Right cardiac atrium (tissue), 5 donors: ENCODE measurements around the gene CNN3. TPM values are rescaled to one million over a fixed set of nuclear protein-coding genes. Genes with fewer than 3 reads are reported as not detected.

Experiments used
- ATAC-seq, 2 donors: fragments of 200-7000 bp; cut with Tn5 transposase; one replicate each; pipeline versions ENCODE4 v1.8.0 to v1.9.1; 2020; ENCODE audit warnings: moderate library complexity in 2 of 2, mild to moderate bottlenecking in 1 of 2
- DNase-seq, 3 donors: peaks; one replicate each; pipeline ENCODE4 v3.0.0-alpha.2; 2020
- H3K27ac ChIP-seq: one replicate; pipeline ENCODE4 v1.5.1; 2013; ENCODE audit warnings: mild to moderate bottlenecking, low read length, control low read depth, moderate library complexity
- H3K27me3 ChIP-seq: one replicate; pipeline ENCODE4 v1.6.1; 2013; ENCODE audit not compliant: control insufficient read depth, insufficient read depth
- H3K4me1 ChIP-seq: one replicate; pipeline ENCODE4 v1.6.1; 2013; ENCODE audit warnings: low read length; ENCODE audit not compliant: control insufficient read depth, insufficient read depth
- H3K4me3 ChIP-seq: one replicate; pipeline ENCODE4 v1.5.1; 2013; ENCODE audit warnings: low read length, control low read depth
- H3K9me3 ChIP-seq: one replicate; pipeline ENCODE4 v1.6.1; 2013; ENCODE audit warnings: low read length; ENCODE audit not compliant: control insufficient read depth
- WGBS: extraction: QIAGEN DNeasy Blood & Tissue Kit; methylation state at CpG from one replicate; pipeline ENCODE4 v1.1.7; 2013; 5-methylcytosine and 5-hydroxymethylcytosine counted together
- intact Hi-C, 4 donors: fragments of 100-400 bp; cut with DNase I; formaldehyde crosslinking; loops; one replicate each; pipeline versions ENCODE4 v1.11.0 to v1.14.0; 2022 to 2023
- polyA plus RNA-seq: library from polyadenylated mRNA; stranded (reverse); fragments of 200-250 nt; gene quantifications from one replicate; pipeline ENCODE4 v1.2.3, GENCODE V29; 2013
- total RNA-seq, 4 donors: library from RNA; stranded (reverse); fragmentation: NEBNext Ultra II Directional; extraction: Animal tissue kit (Norgen Biotek cat#: 25700); gene quantifications; one replicate each; pipeline ENCODE4 v1.2.1, GENCODE V29; 2021
- donor health status: healthy with polysubstance abuse.
- donor health status: DM: no; HTN: yes; CAD: no.
- donor health status: DM: no; HTN: no; CAD: no.
- donor health status: DM: no; HTN: yes; CAD: no; lungs with severe emphysema.
- donor health status: DM: yes; HTN: yes; CAD: no.

The CNN3 gene
- total and polyA plus RNA-seq, 5 donors: 61.2 to 162 (median 111) TPM

GRCh38 chr1:94934551-94934950 is 7.6 kb upstream of the CNN3 start:
- WGBS: 75% methylated on average over 2 of the region's 2 CpGs
- Histone ChIP-seq H3K9me3 (no peaks in the 10 kb centered on the region), H3K4me1 (peaks cover 5% of the 10 kb centered on the region), H3K27me3 (no peaks in the 10 kb centered on the region), H3K27ac (no peak overlapping the region), H3K4me3 (no peak overlapping the region)
- ATAC-seq (no peak), DNase-seq (peak in 1 of 3 donors; percentile 65)
- intact Hi-C loops: no loop called here

GRCh38 chr1:94931254-94931841 is 4.4 kb upstream of the CNN3 start:
- no peak for DNase-seq
- ATAC-seq: no peak
- intact Hi-C loops: no loop called here

GRCh38 chr1:94929351-94930217 is 2.7 kb upstream of the CNN3 start:
- DNase-seq: peak in 1 of 3 donors; percentile 51
- 62% methylated on average over 11 of the region's 11 CpGs for WGBS
- no peak overlapping the region for H3K27ac ChIP-seq

More at GRCh38 chr1:94931254-94931841, 4.4 kb upstream of the CNN3 start:
- H3K27me3 ChIP-seq: no peaks in the 10 kb centered on the region
- no peaks in the 10 kb centered on the region for H3K9me3 ChIP-seq
- no peak overlapping the region for H3K27ac ChIP-seq
- H3K4me1 ChIP-seq: peaks cover 7% of the 10 kb centered on the region
- no peak overlapping the region for H3K4me3 ChIP-seq
- WGBS: 98% methylated on average over 7 of the region's 7 CpGs

GRCh38 chr1:94928293-94928939 is 1.5 kb upstream of the CNN3 start:
- Histone ChIP-seq H3K27me3 (no peaks in the 10 kb centered on the region), H3K27ac (peak overlapping the region; percentile 97), H3K4me1 (peaks cover 12% of the 10 kb centered on the region), H3K9me3 (no peaks in the 10 kb centered on the region), H3K4me3 (peak overlapping the region; percentile 96)
- ATAC-seq: no peak
- intact Hi-C loops: loop anchor here (5.0 to 10.0 kb wide), 5 partner anchors 34 to 116 kb away; no protein-coding TSS in a partner anchor
- no peak for DNase-seq
- WGBS: 54% methylated on average over 7 of the region's 7 CpGs

More at GRCh38 chr1:94929351-94930217, 2.7 kb upstream of the CNN3 start:
- H3K9me3 ChIP-seq: no peaks in the 10 kb centered on the region
- intact Hi-C loops: loop anchor here (5.0 to 10.0 kb wide), 5 partner anchors 33 to 115 kb away; no protein-coding TSS in a partner anchor
- peak overlapping the region; percentile 37 for H3K4me3 ChIP-seq
- H3K4me1 ChIP-seq: peaks cover 7% of the 10 kb centered on the region
- no peak for ATAC-seq
- no peaks in the 10 kb centered on the region for H3K27me3 ChIP-seq

GRCh38 chr1:94927405-94928175 is 680 bp upstream of the CNN3 start:
- H3K27me3 ChIP-seq: no peaks in the 10 kb centered on the region
- peak overlapping the region; percentile 97 for H3K27ac ChIP-seq
- H3K4me3 ChIP-seq: peak overlapping the region; percentile 96
- DNase-seq (no peak), ATAC-seq (no peak)
- H3K4me1 ChIP-seq: peaks cover 15% of the 10 kb centered on the region
- intact Hi-C loops: loop anchor here (5.0 to 10.0 kb wide), 5 partner anchors 35 to 117 kb away; no protein-coding TSS in a partner anchor
- WGBS: 8% methylated on average over 40 of the region's 40 CpGs
- no peaks in the 10 kb centered on the region for H3K9me3 ChIP-seq

GRCh38 chr1:94926126-94926914 is 590 bp downstream of the CNN3 start:
- intact Hi-C loops: loop anchor here (5.0 to 10.0 kb wide), 5 partner anchors 36 to 118 kb away; no protein-coding TSS in a partner anchor
- Histone ChIP-seq H3K4me1 (peaks cover 15% of the 10 kb centered on the region), H3K27me3 (no peaks in the 10 kb centered on the region), H3K4me3 (peak overlapping the region; percentile 96), H3K27ac (peak overlapping the region; percentile 99), H3K9me3 (no peaks in the 10 kb centered on the region)
- under 1% methylated on average over 78 of the region's 78 CpGs for WGBS
- DNase-seq: peak; percentile 69 to 88 (median 87)
- peak; percentile 75 to 76 for ATAC-seq

- ATAC-seq (peak; percentile 62 to 64), DNase-seq (peak; percentile 82 to 91 (median 89))
- intact Hi-C loops: loop anchor here (5.0 to 10.0 kb wide), 5 partner anchors 37 to 119 kb away; no protein-coding TSS in a partner anchor
- Histone ChIP-seq H3K27me3 (no peaks in the 10 kb centered on the region), H3K9me3 (no peaks in the 10 kb centered on the region), H3K4me3 (peak overlapping the region; percentile 96), H3K27ac (peak overlapping the region; percentile 99), H3K4me1 (peaks cover 15% of the 10 kb centered on the region)
- 2% methylated on average over 23 of the region's 23 CpGs for WGBS
Observed at GRCh38 chr1:94925561-94926125, 1.3 kb downstream of the CNN3 start.

GRCh38 chr1:94925004-94925403 is 1.9 kb downstream of the CNN3 start:
- DNase-seq: no peak
- H3K4me3 ChIP-seq: peak overlapping the region; percentile 96
- no peaks in the 10 kb centered on the region for H3K9me3 ChIP-seq
- peak overlapping the region; percentile 85 for H3K27ac ChIP-seq
- H3K27me3 ChIP-seq: no peaks in the 10 kb centered on the region
- ATAC-seq: no peak
- peaks cover 16% of the 10 kb centered on the region for H3K4me1 ChIP-seq
- intact Hi-C loops: loop anchor here (5.0 to 10.0 kb wide), 5 partner anchors 37 to 120 kb away; no protein-coding TSS in a partner anchor
- 1% methylated on average over 2 of the region's 2 CpGs for WGBS

GRCh38 chr1:94922761-94923331 is 4.1 kb downstream of the CNN3 start:
- H3K4me3 ChIP-seq: peak overlapping the region; percentile 45
- H3K4me1 ChIP-seq: peaks cover 16% of the 10 kb centered on the region
- no peak for DNase-seq
- no peak for ATAC-seq
- H3K9me3 ChIP-seq: no peaks in the 10 kb centered on the region
- peak overlapping the region; percentile 65 for H3K27ac ChIP-seq
- no peaks in the 10 kb centered on the region for H3K27me3 ChIP-seq
- 36% methylated on average over 8 of the region's 8 CpGs for WGBS
- intact Hi-C loops: loop anchor here in 2 of 4 donors (10.0 kb wide), 2 partner anchors 58 to 122 kb away; no protein-coding TSS in a partner anchor
